H1 (cell line): ENCODE measurements around the gene RIIAD1. TPM values are rescaled to one million over a fixed set of nuclear protein-coding genes. Genes with fewer than 3 reads are reported as not detected.

Experiments used
- CEBPB ChIP-seq: IDR thresholded peaks from 2 replicates; pipeline ENCODE4 v1.6.1; 2012; ENCODE audit warnings: low read depth, low read length
- HDAC6 ChIP-seq: IDR thresholded peaks from one replicate; pipeline ENCODE4 v1.7.1; 2012; ENCODE audit warnings: low read depth, mild to moderate bottlenecking, inconsistent platforms, low read length, moderate library complexity
- JUN ChIP-seq: IDR thresholded peaks from 2 replicates; pipeline ENCODE4 v1.6.1; 2011; ENCODE audit warnings: low read depth, mild to moderate bottlenecking, improper control_type of control experiment, low read length
- KDM1A ChIP-seq: fragments of 200-600, 300-600 bp; sonication (generic); IDR thresholded peaks from 2 replicates; pipeline ENCODE4 v1.7.1; 2016; ENCODE audit warnings: mild to moderate bottlenecking, low read length, borderline replicate concordance
- RXRA ChIP-seq: IDR thresholded peaks from 2 replicates; pipeline ENCODE4 v1.6.1; 2011; ENCODE audit warnings: low read depth, mild to moderate bottlenecking, low read length, moderate library complexity; ENCODE audit not compliant: insufficient read depth
- SIRT6 ChIP-seq: IDR thresholded peaks from one replicate; pipeline ENCODE4 v1.7.1; 2012; ENCODE audit warnings: low read length, inconsistent platforms
- SP2 ChIP-seq: IDR thresholded peaks from 2 replicates; pipeline ENCODE4 v1.6.1; 2012; ENCODE audit warnings: mild to moderate bottlenecking, low read length, inconsistent platforms
- TAF7 ChIP-seq: optimal IDR thresholded peaks from 2 replicates; pipeline ENCODE3; 2011; ENCODE audit warnings: low read depth, mild to moderate bottlenecking, inconsistent platforms, low read length, moderate library complexity, borderline replicate concordance
- ZNF274 ChIP-seq: IDR thresholded peaks from 2 replicates; pipeline ENCODE4 v1.7.0; 2012; ENCODE audit warnings: low read length, borderline replicate concordance; ENCODE audit errors: extremely low read depth
- polyA plus RNA-seq, 7 experiments: library from polyadenylated mRNA; depleted of rRNA in 3 of 7; stranded (reverse) in 5 of 7; unstranded in 2 of 7; fragments of >200 nt in 5 of 7; fragments of 200-250 nt in 2 of 7; gene quantifications; 1 replicate in 5 of 7; 2 replicates in 1 of 7; 4 replicates in 1 of 7; pipeline versions ENCODE4 v1.2.1 to v1.2.3, GENCODE V29; 2011 to 2013; ENCODE audit warnings: missing spikeins in 2 of 7, mixed read lengths in 2 of 7
- total RNA-seq: library from RNA; stranded (reverse); fragmentation: NEBNext Ultra II Directional; extraction: Animal tissue kit (Norgen Biotek cat#: 25700); gene quantifications from 2 replicates; pipeline ENCODE4 v1.2.1, GENCODE V29; 2021
- TF ChIP-seq, protein P1 (sequence below): fragments of 300-600 bp; sonication (generic); IDR thresholded peaks from 2 replicates; pipeline ENCODE4 v1.7.1; 2012; ENCODE audit warnings: low read length, moderate library complexity, mild to moderate bottlenecking, inconsistent platforms; ENCODE audit not compliant: insufficient replicate concordance
- TF ChIP-seq, protein P2 (sequence below): IDR thresholded peaks from 2 replicates; pipeline ENCODE4 v1.6.1; 2012; ENCODE audit warnings: inconsistent platforms
- TF ChIP-seq, protein P3 (sequence below): IDR thresholded peaks from 2 replicates; pipeline ENCODE4 v1.6.1; 2012; ENCODE audit warnings: inconsistent platforms

Gene RIIAD1
- total and polyA plus RNA-seq, 2 of the 8 experiments (the other 6 are each of a cell fraction or from before 2014, with no cell fraction given) = not detected

DNA sequence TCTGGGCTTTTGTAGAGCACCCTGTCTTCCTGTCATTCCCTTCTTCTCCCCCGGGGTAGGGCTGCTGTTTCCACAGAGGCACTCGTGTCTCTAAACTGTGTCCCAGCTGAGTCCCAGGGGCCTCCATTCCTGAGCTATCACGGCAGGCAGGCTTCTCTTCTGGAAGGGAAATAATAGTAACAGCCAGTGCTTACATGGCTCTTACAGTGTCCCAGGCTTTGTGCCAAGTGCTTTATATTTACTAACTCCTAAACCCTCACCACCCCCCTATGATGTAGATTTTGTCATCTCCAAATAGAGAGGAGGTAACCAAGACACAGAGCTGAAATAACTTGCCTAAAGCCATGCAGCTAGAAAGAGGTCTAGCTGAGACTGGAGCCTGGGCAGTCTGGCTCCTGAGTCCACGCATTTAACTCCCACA is 3.3 kb upstream of the RIIAD1 start (continued):
- TF ChIP-seq, protein P1, sequence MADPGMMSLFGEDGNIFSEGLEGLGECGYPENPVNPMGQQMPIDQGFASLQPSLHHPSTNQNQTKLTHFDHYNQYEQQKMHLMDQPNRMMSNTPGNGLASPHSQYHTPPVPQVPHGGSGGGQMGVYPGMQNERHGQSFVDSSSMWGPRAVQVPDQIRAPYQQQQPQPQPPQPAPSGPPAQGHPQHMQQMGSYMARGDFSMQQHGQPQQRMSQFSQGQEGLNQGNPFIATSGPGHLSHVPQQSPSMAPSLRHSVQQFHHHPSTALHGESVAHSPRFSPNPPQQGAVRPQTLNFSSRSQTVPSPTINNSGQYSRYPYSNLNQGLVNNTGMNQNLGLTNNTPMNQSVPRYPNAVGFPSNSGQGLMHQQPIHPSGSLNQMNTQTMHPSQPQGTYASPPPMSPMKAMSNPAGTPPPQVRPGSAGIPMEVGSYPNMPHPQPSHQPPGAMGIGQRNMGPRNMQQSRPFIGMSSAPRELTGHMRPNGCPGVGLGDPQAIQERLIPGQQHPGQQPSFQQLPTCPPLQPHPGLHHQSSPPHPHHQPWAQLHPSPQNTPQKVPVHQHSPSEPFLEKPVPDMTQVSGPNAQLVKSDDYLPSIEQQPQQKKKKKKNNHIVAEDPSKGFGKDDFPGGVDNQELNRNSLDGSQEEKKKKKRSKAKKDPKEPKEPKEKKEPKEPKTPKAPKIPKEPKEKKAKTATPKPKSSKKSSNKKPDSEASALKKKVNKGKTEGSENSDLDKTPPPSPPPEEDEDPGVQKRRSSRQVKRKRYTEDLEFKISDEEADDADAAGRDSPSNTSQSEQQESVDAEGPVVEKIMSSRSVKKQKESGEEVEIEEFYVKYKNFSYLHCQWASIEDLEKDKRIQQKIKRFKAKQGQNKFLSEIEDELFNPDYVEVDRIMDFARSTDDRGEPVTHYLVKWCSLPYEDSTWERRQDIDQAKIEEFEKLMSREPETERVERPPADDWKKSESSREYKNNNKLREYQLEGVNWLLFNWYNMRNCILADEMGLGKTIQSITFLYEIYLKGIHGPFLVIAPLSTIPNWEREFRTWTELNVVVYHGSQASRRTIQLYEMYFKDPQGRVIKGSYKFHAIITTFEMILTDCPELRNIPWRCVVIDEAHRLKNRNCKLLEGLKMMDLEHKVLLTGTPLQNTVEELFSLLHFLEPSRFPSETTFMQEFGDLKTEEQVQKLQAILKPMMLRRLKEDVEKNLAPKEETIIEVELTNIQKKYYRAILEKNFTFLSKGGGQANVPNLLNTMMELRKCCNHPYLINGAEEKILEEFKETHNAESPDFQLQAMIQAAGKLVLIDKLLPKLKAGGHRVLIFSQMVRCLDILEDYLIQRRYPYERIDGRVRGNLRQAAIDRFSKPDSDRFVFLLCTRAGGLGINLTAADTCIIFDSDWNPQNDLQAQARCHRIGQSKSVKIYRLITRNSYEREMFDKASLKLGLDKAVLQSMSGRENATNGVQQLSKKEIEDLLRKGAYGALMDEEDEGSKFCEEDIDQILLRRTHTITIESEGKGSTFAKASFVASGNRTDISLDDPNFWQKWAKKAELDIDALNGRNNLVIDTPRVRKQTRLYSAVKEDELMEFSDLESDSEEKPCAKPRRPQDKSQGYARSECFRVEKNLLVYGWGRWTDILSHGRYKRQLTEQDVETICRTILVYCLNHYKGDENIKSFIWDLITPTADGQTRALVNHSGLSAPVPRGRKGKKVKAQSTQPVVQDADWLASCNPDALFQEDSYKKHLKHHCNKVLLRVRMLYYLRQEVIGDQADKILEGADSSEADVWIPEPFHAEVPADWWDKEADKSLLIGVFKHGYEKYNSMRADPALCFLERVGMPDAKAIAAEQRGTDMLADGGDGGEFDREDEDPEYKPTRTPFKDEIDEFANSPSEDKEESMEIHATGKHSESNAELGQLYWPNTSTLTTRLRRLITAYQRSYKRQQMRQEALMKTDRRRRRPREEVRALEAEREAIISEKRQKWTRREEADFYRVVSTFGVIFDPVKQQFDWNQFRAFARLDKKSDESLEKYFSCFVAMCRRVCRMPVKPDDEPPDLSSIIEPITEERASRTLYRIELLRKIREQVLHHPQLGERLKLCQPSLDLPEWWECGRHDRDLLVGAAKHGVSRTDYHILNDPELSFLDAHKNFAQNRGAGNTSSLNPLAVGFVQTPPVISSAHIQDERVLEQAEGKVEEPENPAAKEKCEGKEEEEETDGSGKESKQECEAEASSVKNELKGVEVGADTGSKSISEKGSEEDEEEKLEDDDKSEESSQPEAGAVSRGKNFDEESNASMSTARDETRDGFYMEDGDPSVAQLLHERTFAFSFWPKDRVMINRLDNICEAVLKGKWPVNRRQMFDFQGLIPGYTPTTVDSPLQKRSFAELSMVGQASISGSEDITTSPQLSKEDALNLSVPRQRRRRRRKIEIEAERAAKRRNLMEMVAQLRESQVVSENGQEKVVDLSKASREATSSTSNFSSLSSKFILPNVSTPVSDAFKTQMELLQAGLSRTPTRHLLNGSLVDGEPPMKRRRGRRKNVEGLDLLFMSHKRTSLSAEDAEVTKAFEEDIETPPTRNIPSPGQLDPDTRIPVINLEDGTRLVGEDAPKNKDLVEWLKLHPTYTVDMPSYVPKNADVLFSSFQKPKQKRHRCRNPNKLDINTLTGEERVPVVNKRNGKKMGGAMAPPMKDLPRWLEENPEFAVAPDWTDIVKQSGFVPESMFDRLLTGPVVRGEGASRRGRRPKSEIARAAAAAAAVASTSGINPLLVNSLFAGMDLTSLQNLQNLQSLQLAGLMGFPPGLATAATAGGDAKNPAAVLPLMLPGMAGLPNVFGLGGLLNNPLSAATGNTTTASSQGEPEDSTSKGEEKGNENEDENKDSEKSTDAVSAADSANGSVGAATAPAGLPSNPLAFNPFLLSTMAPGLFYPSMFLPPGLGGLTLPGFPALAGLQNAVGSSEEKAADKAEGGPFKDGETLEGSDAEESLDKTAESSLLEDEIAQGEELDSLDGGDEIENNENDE = no peak
- TF ChIP-seq KDM1A (no peak), SIRT6 (no peak), SP2 (no peak), HDAC6 (no peak), ZNF274 (no peak), RXRA (no peak), TAF7 (no peak), JUN (no peak), CEBPB (no peak)
- TF ChIP-seq, protein P2, sequence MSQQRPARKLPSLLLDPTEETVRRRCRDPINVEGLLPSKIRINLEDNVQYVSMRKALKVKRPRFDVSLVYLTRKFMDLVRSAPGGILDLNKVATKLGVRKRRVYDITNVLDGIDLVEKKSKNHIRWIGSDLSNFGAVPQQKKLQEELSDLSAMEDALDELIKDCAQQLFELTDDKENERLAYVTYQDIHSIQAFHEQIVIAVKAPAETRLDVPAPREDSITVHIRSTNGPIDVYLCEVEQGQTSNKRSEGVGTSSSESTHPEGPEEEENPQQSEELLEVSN = no peak
- TF ChIP-seq, protein P3, sequence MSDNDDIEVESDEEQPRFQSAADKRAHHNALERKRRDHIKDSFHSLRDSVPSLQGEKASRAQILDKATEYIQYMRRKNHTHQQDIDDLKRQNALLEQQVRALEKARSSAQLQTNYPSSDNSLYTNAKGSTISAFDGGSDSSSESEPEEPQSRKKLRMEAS = no peak
